GM04504 (cell line): ENCODE measurements around the gene DBH.

Source experiments
- DNase-seq: peaks from one replicate; pipeline ENCODE4 v3.0.0-alpha.2; 2012; ENCODE audit warnings: low read depth

The DBH gene

DNA sequence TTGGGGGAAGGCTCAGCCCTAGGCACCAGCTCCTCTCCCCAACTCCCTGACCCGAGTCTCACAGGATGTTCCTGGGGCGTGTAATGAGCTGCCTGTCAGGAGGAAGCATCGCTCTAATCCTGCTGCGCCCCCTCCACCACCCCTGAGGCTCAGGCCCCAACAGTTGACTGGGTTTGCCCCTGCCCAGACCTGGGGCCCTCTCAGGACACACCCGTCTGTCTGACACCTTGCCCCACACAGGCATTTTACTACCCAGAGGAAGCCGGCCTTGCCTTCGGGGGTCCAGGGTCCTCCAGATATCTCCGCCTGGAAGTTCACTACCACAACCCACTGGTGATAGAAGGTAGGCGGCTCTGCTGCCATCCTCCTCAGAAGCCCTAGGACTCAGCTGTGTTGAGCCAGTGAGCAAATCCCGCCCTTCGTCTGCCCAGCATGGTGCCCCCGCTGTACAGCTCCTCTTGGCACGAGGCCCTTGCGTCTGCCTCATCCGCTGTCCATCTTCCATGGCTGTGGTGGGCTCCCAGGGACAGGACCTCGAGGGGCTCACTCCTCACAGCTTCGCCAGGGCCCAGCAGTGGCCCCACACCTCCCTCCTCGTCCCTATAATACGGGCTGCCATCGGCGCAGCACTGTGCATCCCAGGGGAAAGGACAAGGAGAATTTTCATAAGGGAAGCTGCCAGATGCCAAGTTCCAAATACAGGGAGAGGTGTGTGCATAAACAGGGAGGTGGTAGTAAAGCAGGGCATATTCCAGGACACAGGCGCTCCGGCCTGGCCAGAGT, 8.0 kb downstream of the DBH start:
- no peak for DNase-seq

DNA sequence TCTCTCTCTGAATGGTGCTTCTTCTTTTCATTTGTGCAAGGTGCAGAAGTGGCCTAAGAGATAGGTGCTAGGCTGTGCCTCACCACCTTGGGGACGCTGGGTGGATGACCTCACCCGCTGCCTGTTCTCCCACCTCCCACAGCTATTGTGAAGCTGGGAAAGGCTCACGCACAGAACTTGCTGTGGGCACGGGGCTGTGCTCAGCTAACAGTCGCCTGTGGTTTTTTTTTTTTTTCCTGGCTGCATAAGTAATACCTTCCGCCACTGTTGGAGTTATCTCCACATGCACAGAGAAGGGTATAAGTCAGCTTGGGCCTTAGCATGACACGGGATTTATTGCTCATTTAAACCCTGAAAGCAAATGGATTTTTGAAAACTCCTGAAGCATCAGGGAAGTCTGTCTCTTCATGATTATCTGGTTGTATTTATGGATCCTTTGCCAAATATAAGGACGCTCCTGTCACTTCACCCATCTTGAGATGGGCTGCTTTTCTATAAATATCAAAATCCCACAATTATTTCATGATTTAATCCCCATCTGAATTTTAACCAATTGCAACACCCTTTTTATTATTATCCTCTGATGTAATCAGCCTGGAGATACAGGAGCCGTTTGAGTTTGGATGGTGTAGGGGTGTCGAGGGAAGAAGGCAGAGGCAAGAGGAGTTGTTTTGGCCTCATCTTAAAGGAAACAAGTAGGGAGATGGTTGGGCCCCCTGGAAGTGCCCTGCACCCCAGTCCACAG, 9.0 kb downstream of the DBH start:
- DNase-seq: no peak

DNA sequence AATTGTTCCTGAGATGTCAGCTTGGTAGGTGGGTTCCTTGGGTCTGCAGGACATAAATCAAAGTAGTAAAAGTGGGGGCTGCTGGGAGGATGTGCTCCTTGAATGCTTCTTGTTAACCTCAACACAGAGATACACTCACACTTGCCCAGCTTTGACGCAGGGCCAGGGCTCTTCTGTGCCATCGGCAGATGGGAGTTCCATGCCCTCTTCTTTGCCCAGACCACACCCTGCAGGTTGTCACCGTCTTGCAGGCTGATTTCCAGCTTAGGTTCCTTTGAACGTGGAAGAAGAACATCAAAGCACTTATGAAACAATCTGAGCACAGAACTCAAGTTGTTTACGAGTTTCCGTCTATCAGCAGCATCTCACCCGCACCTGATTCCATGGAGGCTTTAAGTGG, 11.0 kb downstream of the DBH start:
- DNase-seq: no peak

DNA sequence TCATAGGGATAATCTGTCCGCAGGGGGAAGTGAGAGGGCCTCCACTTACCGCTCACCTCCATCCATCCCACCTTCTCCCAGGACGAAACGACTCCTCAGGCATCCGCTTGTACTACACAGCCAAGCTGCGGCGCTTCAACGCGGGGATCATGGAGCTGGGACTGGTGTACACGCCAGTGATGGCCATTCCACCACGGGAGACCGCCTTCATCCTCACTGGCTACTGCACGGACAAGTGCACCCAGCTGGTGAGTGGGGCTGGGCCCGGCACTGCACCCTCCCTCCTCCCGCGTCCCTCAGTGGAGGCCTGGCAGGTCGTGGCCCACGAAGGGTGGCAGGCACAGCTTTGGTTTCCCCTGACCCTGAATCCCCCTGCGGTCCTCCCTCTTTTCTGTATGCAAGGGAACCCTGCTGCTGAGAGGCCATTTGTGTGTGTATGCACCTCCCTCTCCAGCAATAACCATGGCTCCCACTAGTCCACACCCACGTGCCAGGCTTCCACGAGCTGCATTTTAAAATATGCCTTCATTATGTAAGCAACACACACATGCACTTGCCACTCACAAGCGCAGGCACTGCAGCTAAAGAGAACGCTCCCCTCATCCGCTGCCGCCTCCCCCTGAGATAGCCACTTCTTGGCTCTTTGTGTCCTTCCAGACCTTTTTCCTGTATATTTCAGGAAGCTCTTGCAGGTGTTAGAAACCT, 11.8 kb downstream of the DBH start:
- DNase-seq: no peak

DNA sequence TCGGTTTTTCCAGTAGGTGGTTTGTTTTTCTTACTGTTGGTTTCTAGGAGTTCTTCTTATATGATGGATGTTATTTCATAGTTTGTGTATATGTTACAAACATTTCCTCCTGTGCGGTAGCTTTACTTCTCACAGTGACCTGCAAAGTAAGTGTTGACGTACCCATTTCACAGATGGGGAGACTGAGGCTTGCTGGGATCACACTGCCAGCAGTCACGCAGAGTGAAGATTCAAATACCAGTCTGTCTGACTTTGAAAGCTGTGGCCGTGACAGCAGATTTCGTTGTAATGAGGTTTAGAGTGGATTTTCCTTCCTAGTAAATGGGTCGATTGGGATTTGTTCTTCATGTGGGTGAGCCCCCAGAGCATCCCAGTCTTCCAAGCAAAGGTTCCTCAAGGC, 13.0 kb downstream of the DBH start:
- no peak for DNase-seq

DNA sequence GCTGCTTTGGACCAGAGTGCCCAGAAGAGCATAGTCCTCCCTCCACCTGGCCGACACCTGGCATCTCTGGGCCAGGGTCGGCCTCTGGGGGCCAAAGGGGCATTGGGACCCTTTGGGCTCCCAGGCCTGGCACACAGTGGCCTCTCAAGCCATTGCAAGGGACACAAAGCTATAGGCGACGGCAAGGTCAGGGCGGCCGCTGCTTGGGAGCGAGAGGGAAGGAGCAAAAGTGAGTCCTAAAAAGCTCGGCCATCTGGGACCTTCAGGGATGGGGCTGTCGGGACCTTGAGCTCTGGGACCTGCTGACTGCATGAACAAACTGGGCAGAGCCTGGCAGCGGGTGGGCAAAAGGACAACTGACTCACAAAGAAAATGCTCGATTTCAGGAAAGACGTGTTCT, 13.9 kb downstream of the DBH start:
- DNase-seq: no peak

DNA sequence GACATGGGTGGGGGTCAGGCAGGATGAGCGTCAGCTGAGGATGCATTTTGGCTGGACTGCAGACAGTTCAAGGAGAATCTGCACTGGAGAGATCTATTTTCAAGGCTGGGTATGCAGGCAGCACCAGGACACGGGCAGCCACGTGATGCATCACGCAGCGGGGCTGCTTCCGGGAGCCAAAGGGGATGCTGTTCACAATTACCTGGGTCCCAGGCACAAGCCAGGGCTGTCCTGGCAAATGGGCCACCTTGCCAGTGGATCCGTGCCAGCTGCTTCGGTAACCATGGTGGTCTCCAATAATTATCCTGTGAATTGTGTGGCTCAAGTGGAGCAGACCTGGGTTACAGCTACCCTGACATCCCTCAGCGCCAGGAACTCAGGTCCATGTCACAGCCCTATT, 17.5 kb downstream of the DBH start:
- no peak for DNase-seq

DNA sequence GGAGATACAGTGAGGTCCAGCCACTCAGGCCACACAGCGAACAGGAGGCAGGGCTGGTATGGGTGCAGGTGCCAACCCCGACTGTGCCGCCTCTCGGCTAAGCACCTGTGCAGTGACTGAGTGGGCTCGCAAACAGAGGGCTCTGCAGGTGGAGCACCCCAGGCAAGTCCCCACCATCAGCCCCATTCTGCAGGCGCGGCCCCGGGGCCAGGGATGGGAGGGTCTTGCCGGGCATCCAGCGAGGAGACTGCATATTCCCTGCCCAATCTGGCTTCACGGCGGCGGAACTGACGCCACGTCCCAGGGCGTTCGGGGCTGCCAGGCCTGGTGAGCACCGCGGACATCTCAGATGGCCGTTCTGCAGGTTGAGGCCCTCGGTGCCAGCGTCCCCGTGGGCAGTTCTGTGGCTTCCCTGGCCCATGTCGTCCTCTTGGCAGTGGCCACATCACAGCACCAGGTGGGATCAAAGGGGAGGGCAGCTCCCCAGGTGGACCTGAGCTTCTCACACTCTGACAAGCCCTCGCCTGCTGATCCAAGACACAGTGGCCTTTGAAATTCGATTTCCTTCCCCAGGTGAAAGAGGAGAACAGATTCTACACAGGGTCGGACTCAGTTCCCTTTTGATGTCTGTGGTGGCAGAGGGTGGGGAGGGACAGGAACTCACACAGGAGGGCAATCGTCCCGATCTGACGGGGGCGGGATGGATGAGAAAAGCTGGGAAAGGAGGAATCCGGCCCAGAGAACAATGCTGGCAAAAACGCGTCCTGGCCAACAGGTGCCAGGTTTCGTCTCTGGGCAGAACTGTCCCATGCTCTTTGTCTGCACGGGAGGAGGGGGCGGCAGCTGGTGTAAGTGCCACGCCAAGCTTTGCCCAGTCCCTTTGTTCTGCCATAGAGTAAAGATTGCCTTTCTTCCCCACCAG, 18.8 kb downstream of the DBH start:
- DNase-seq: no peak

DNA sequence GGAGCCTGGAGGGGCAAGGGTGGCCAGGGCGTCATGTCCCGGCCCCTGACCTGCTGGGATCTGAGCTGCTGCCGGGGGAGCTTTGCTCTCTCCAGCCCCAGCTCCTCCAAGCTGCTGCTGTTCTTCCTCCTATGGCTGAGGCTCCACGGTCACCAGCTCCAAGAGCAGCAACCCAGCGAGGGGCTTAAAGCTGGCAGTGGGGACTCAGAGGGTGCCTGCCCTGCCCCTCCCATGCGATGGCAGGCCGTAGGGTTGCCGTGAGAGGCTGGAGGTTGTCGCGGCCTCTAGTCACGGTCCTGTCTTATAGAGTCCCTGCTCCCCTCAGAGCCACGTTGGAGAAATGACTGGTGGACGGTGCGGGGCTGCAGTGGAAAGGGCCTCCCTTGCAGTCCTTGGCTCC, 19.5 kb downstream of the DBH start:
- no peak for DNase-seq

DNA sequence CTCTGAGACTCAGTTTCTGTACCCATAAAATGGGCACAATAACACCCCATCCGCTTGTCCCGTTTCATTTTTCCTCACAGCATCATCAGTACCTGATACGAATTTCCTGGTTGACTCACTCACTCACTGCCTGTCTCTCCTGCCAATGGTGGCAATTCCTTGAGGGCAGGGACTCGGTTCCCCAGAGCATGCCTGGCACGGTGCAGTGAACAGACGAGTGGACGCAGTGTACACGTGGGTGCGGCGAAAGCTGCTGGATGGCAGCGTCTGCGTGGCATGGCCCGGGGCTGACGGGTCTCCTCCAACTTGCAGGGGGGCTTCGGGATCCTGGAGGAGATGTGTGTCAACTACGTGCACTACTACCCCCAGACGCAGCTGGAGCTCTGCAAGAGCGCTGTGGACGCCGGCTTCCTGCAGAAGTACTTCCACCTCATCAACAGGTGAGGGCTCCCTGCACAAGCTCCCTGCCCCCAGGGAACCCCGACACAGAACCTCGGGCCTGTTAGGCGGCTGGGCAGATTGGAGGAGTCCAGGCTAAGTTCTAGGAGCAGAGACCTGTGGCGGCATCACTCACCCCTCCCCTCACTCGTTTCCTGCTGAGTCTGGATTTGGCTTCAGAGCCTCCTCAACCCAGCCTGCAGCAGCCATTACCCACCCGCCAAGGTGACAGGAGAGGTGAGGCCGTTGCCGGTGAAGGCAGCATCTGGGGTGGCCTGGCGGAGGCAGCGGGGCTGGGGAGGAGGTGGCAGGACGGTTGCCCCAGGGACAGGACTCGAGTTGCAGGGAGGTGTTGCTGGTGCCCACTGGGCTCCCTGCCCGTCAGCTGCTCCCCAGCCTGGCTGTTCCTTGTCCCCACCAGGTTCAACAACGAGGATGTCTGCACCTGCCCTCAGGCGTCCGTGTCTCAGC, 20.3 kb downstream of the DBH start:
- no peak for DNase-seq

DNA sequence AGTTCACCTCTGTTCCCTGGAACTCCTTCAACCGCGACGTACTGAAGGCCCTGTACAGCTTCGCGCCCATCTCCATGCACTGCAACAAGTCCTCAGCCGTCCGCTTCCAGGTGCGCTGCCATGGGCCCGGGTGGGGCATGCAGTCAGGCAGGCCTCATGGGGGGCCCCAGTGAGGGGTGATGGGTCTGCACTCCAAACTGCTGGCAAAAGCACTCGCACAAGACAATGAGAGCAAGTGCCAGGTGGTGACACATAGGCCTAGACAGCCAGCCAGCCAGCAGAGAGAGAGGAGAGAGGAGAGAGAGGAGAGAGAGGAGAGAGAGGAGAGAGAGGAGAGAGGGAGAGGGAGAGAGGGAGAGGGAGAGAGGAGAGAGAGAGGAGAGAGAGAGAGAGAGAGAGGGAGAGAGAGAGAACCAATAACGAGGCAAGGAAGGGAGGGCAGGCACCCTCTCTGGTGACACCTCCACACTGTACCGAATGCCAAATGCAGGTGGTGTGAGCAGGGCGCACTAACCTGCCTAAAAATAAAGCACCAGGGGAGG, 21.0 kb downstream of the DBH start:
- no peak for DNase-seq

DNA sequence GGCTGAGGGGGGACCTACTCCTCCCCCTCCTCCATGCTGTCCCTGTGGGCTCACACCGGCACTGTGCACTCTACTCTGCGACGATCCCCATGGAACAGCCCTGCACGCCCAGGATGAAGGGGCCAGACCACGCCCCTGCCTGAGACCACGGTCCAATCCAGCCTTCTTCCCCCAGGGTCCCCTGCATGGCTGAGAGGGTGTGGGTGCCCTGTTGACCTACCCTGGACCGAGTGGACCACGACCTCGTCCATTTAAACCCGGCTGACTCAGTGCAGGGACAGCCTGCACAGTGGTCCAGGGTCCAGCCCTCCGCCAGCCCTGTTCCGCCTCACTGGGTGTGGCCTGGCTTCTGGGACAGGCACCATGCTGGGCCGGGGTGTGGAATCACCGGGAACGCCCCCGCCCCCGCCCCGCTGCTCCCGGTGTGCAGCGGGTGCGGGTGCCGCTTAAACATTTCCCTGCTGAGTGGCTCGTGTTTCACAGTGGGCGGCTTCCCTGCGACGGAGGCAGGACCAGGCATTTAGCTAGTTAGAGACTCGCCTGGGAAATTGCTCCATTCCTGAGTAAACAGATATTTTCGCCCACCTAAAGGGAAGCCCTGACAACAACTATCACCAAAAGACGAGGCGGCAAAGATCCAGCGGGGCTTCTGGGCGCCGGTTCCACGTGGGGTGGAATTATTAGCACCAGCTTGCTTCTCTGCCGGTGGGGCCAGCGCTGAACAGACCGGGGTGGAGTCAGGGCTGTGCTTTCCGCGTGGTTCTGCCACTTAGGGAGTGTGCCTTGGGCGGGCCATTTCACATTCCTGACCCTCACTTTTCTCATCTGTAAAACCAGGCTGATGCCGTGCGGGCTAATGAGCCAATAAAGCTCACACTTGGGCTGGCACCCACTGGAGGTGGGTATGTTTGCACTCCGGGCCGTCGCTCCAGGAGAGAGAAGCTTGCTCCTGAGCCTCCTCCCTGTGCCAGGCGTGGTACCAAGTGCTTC, 22.6 kb downstream of the DBH start:
- peak; percentile 5 for DNase-seq

DNA sequence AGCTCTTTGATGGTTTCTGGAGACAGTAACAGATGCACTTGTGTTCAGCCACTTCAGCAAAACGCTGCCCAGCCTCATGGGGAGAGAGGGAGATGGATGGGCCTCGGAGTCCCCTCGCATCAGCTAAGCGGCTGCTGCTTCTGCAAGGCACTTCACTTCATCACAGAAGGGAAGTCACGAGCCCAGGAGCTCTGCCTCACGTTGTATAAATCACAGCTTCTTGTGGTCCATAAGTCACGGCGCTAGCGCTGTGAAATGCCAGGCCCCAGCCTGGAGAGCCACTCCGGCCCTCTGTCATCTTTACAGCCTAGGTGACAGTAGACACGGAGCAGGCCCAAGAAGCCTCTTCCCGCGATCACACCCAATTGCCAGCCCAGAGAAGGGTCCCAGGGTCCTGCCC, 23.4 kb downstream of the DBH start:
- no peak for DNase-seq

DNA sequence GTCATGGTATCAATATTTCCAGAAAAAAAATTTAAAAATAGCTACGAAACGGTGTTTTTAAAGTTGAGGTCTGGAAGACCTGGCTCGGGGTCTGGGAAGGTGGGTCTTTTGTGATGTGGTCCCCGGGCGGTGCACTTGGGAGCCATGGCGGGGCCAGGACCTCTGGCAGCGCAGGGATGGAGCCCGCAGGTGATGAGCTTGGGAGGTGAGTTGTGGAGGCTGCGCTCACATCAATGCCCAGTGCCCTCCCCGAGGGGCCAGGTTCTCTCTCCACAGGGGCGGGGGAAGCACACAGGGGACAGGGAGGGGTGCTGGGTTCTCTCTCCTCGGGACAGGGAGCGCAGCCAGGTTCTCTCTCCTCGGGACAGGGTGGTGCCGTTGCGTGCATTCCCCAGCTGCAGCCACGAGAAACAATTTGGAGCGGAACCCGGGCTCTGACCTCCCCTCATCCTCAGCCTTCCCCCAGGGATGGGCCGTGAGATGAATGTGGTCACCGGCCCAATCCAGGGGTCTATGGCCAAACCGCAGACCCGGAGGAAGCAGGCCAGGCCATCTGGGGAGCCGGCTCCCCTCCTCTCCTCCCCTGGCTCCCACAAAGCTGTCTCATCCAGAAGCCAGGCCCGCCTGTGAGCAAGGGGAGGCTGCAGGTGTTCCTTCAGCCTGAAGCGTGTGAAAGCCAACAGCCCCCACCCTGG, 25.8 kb downstream of the DBH start:
- no peak for DNase-seq

DNA sequence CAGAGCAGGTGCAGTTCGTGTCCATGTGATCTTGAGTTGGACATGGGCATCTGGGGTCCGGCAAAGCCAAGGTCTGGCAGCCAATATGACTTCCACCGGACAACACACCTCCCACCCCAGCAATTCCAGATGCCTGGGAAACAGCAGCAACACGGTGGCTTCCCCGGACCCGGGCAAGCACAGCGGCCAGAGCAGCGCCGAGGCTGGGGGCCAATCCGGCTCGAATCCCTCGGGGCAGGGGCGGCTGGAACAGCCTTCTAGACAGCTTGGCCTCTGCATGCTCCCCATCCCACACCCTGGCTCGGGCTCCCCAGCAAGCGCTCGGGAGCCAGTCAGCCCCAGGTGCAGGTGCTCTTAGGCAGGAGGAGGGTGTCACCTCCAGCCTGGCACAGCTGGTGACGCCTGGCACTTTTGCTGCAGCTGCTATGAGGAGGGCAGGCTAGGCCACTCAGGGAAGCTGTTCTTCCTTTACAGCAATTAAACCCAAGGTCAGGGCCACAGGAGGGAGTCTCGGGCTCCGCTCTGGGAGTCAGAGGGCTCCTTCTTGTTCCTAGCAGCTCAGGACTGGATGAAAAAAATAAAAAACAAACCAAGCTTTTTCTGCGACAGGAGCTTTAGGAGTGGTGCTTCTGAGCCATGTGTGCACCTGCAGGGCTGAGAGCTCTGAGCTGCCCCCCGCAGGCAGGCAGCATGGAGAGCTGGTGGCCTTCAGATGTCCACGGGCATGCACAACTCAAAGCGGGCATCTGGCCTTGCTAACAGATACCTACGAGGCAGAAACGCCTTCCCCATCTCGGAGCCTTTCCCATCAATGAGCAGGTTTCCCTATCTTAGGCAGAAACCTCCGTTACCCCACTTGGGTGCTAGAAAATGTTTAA, 28.2 kb downstream of the DBH start:
- DNase-seq: no peak

DNA sequence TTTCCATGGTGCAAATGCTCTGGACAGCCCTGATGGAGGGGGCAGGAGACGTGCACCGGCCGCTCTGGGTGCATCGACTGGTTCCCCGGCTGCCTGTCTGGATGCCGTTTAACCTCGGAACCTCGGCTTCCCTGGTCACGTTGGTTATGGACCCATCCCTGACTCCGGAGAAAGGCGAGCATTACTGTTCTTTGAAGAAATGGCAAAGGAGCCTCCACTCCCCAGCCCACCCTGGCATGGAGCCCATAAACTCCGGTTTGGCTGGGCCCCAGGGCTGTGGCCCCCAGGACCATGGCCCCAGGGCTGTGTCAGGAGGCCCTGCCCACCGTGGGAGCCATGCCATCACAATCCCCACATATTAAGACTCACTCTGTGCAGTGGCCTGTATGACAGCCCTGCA, 28.9 kb downstream of the DBH start:
- no peak for DNase-seq

DNA sequence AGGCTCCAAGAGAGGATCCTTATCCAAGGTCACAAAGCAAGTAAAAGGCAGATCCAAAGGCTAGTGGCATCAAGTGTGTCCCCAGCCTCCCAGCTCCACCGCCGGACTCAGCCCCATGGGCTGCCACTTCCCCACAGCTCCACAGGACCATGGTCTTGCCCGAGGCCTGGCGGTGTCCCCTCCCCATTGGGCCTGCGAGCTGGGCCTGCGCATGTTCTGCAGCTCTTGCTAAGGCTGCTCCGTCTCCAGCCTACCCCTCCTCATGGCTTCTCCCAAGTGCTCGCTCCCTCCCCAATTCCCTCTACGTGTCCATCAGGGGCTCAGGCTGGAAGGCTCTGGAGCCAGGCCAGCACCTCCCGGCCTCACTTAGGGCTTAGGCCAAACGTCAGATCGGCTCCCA, 29.4 kb downstream of the DBH start:
- no peak for DNase-seq

DNA sequence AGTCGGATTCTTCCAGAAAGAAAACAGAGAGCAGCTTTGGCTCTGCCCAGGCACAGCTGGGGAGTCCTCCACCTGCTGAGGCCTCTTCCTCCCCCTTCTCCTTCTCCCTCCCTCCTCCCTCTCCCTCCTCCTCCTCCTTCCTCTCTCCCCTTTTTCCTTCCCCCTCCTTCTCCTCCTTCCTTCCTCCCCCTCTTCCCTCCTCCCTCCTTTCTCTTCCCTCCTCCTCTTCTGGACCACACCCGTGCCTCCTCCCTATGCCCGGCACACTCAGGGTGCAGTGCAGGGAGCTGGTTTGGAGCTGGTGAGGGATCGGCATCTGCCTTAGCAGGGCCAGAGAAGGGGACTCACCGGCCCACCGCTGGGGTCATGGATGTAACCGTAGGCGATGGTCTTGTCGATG, 30.2 kb downstream of the DBH start:
- DNase-seq: no peak
